Caco-2 (cell line): ENCODE data around the gene C3orf20. TPM values are rescaled to one million over a fixed set of nuclear protein-coding genes. Genes with fewer than 3 reads are reported as not detected.

ENCODE experiments used
- BruUV-seq: library from RNA; stranded (reverse); fragments of 400-500 nt; replicated peaks from 2 replicates; lab custom pipeline; 2021; lab: Mats Ljungman, UMichigan
- CTCF ChIA-PET: fragments of 300-600 bp; sonication (Branson Sonifier 250); formaldehyde crosslinking; loops from one replicate; lab custom pipeline; 2022; ENCODE audit warnings: antibody characterized with exemption; lab: Charles Lee
- POLR2A ChIA-PET: fragments of 300-600 bp; sonication (Branson Sonifier 250); formaldehyde crosslinking; loops from one replicate; lab custom pipeline; 2022; ENCODE audit warnings: antibody characterized with exemption; lab: Charles Lee
- DNase-seq, 2 experiments: peaks; one replicate each; pipeline versions ENCODE4 v3.0.0 to v3.0.0-alpha.2; 2020 to 2022
- H3K27me3 ChIP-seq: replicated peaks from 2 replicates; pipeline ENCODE4 v1.6.0; 2011; ENCODE audit warnings: low read length; ENCODE audit not compliant: control insufficient read depth, insufficient read depth
- H3K36me3 ChIP-seq: 2 replicates; pipeline ENCODE4 v1.5.1; 2011; ENCODE audit warnings: low read length; ENCODE audit not compliant: control insufficient read depth, insufficient read depth
- H3K4me1 ChIP-seq: fragments of 250-450 bp; sonication (Bioruptor Pico); 2 replicates; pipeline ENCODE4 v1.5.1; 2020; ENCODE audit warnings: mild to moderate bottlenecking
- H3K4me3 ChIP-seq: 2 replicates; pipeline ENCODE4 v1.5.1; 2011; ENCODE audit warnings: low read depth, mild to moderate bottlenecking, control low read depth, low read length
- H3K9me3 ChIP-seq: fragments of 250-450 bp; sonication (Bioruptor Pico); 2 replicates; pipeline ENCODE4 v1.5.1; 2020; ENCODE audit warnings: mild to moderate bottlenecking, moderate library complexity
- H3K27ac Mint-ChIP-seq: one replicate; pipeline ENCODE4 v1.8.0; 2022; ENCODE audit warnings: mixed read lengths; ENCODE audit not compliant: unreplicated experiment
- H3K27me3 Mint-ChIP-seq: one replicate; pipeline ENCODE4 v1.8.0; 2022; ENCODE audit warnings: mixed read lengths; ENCODE audit not compliant: insufficient read depth, unreplicated experiment
- H3K36me3 Mint-ChIP-seq: one replicate; pipeline ENCODE4 v1.8.0; 2022; ENCODE audit warnings: mild to moderate bottlenecking, mixed read lengths; ENCODE audit not compliant: insufficient read depth, unreplicated experiment
- H3K4me1 Mint-ChIP-seq: one replicate; pipeline ENCODE4 v1.8.0; 2022; ENCODE audit warnings: low read depth, mixed read lengths; ENCODE audit not compliant: unreplicated experiment
- H3K4me3 Mint-ChIP-seq: one replicate; pipeline ENCODE4 v1.8.0; 2022; ENCODE audit warnings: mild to moderate bottlenecking, moderate library complexity, mixed read lengths; ENCODE audit not compliant: unreplicated experiment
- H3K9me3 Mint-ChIP-seq: one replicate; pipeline ENCODE4 v1.8.0; 2022; ENCODE audit warnings: mixed read lengths; ENCODE audit not compliant: unreplicated experiment
- CTCF ChIP-seq, 2 experiments: fragments of 200-600 bp in 1 of 2; IDR thresholded peaks; 1 replicate in 1 of 2; 2 replicates in 1 of 2; pipeline versions ENCODE4 v1.5.1 to v1.8.0; 2011 to 2022; ENCODE audit warnings: antibody characterized with exemption in 1 of 2, control low read depth in 1 of 2, inconsistent platforms in 1 of 2, low read depth in 1 of 2, low read length in 1 of 2, mild to moderate bottlenecking in 1 of 2, moderate library complexity in 1 of 2; ENCODE audit not compliant: insufficient read depth in 1 of 2, severe bottlenecking in 1 of 2, unreplicated experiment in 1 of 2
- intact Hi-C: fragments of 100-400 bp; cut with micrococcal nuclease; formaldehyde crosslinking; loops from one replicate; pipeline ENCODE4 v1.10.0; 2022; ENCODE audit not compliant: unreplicated experiment
- total RNA-seq: library from RNA; stranded (reverse); gene quantifications from 2 replicates; pipeline ENCODE4 v1.2.3, GENCODE V29; 2022

Gene C3orf20
- total RNA-seq, 1 experiment from 2014 or later, result 0.09 TPM

DNA sequence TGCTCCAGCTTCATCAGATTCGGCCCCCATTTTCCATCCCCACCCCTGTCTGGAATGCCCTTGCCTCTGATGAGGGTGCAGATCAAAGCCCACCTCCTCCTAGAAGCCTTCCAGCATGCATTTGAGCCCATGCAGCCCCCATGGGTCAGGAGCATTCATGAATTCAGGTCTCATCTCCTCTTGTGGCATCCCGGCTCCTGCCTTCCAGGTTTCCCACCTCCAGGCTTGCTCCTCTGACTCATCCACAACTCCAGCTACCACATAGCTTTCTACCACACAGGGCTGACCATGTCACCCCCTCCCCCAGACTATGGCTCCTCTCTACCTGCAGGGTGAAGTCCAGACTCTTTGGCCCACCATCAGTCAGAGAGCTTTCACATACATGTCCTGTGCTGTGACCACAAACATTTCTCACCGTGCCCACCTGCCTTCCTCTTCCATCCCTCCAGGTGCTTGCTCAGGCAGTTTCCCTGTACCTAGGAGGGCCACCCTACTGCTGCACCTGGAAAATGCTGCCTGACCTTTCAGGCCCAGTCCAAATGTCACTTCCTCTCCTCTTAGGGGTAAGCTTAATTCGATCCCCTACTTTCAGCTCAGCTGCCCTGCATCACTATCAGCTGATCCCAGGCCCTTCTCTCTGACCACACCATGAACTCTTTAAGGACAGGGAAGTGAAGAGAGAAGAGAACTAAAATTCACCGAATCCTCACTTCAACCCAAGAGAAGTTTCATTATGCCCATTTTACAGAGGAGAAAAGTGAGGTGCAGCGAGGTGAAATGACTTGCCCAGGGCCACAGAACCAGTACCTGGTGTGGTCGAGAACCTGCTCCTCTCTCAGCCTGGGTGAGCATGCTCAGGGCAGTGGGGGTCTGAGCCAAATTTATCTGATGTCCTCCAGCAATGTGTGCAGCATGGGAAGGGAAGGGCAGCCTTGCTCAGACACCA is 130.2 kb downstream of the C3orf20 start:
- H3K4me1 ChIP-seq, result peaks cover 11% of the 10 kb centered on the region
- ChIA-PET POLR2A (no interaction called here), CTCF (no interaction called here)
- H3K27me3 ChIP-seq, result no peaks in the 10 kb centered on the region
- Mint-ChIP-seq H3K36me3 (no peaks in the 10 kb centered on the region), H3K4me3 (no peak overlapping the region), H3K27me3 (peaks cover 6% of the 10 kb centered on the region), H3K27ac (peak overlapping the region; percentile 25), H3K9me3 (no peaks in the 10 kb centered on the region), H3K4me1 (peaks cover 15% of the 10 kb centered on the region)
- no peaks in the 10 kb centered on the region for H3K9me3 ChIP-seq
- intact Hi-C loops, result no loop called here
- DNase-seq, result no peak
- no peak for TF ChIP-seq CTCF (IDR thresholded peaks at IDR 0.05; ENCODE audit: insufficient read depth in 1 of 2, low read depth in 1 of 2, low read length in 1 of 2, severe bottlenecking in 1 of 2, unreplicated experiment in 1 of 2)
- no TSS peak for BruUV-seq
- no peaks in the 10 kb centered on the region for H3K36me3 ChIP-seq
- H3K4me3 ChIP-seq, result no peak overlapping the region

DNA sequence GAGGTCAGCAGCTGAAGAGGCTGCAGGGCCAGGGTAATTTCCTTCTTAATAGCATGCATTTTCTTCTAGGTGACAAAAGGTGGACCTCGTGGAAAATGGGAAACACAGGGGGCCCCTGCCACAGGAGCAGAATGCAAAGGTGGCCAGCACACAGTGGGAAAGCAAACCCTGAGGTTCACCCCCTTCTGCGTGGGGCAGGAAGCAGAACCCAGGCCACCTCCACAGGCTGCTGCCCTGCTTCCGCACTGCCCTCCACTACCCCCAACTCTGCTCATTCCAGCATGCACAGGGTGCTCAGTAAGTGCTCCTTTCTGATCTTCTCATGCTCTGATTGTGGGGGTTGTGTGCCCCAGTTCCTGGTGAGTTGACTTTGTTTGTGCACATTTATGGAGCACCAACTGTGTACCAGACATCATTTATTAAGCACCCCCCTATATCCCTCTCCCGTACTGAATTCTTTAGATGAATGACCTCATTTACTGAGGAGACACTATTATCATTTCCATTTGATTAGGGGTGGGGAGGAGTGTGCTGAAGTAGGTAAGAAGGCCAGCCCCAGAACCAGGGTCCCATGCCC is 131.1 kb downstream of the C3orf20 start:
- no peak for DNase-seq
- H3K4me1 ChIP-seq, result peaks cover 11% of the 10 kb centered on the region
- no peak overlapping the region for H3K4me3 Mint-ChIP-seq
- CTCF ChIA-PET, result no interaction called here
- peaks cover 7% of the 10 kb centered on the region for H3K27me3 Mint-ChIP-seq
- no peak overlapping the region for H3K4me3 ChIP-seq
- H3K27ac Mint-ChIP-seq, result no peak overlapping the region
- no peaks in the 10 kb centered on the region for H3K9me3 ChIP-seq
- no peaks in the 10 kb centered on the region for H3K36me3 ChIP-seq
- POLR2A ChIA-PET, result no interaction called here
- no peak for TF ChIP-seq CTCF (IDR thresholded peaks at IDR 0.05; ENCODE audit: insufficient read depth in 1 of 2, low read depth in 1 of 2, low read length in 1 of 2, severe bottlenecking in 1 of 2, unreplicated experiment in 1 of 2)
- no peaks in the 10 kb centered on the region for H3K9me3 Mint-ChIP-seq
- intact Hi-C loops, result no loop called here
- no peaks in the 10 kb centered on the region for H3K36me3 Mint-ChIP-seq
- no peaks in the 10 kb centered on the region for H3K27me3 ChIP-seq
- H3K4me1 Mint-ChIP-seq, result peaks cover 15% of the 10 kb centered on the region
- BruUV-seq, result no TSS peak

GRCh38 chr3:14806641-14807263 is 131.8 kb downstream of the C3orf20 start:
- no peak overlapping the region for H3K4me3 ChIP-seq
- H3K4me1 Mint-ChIP-seq, result peaks cover 15% of the 10 kb centered on the region
- no peak for DNase-seq
- intact Hi-C loops, result no loop called here
- TF ChIP-seq CTCF (IDR thresholded peaks at IDR 0.05; ENCODE audit: insufficient read depth in 1 of 2, low read depth in 1 of 2, low read length in 1 of 2, severe bottlenecking in 1 of 2, unreplicated experiment in 1 of 2), result no peak
- ChIA-PET CTCF (no interaction called here), POLR2A (no interaction called here)
- BruUV-seq, result no TSS peak
- no peak overlapping the region for H3K27ac Mint-ChIP-seq
- no peaks in the 10 kb centered on the region for H3K9me3 ChIP-seq
- H3K36me3 ChIP-seq, result no peaks in the 10 kb centered on the region
- H3K27me3 ChIP-seq, result no peaks in the 10 kb centered on the region
- H3K9me3 Mint-ChIP-seq, result no peaks in the 10 kb centered on the region
- H3K27me3 Mint-ChIP-seq, result peaks cover 11% of the 10 kb centered on the region
- no peaks in the 10 kb centered on the region for H3K36me3 Mint-ChIP-seq
- no peak overlapping the region for H3K4me3 Mint-ChIP-seq
- peaks cover 11% of the 10 kb centered on the region for H3K4me1 ChIP-seq
